A549 (cell line): Measurements from ENCODE around the gene ZNF595. TPM values are rescaled to one million over a fixed set of nuclear protein-coding genes. Genes with fewer than 3 reads are reported as not detected.

Experiments used
- ATAC-seq, 2 experiments: fragments of 200-7000 bp in 1 of 2; fragments of >200 bp in 1 of 2; cut with Nextera tagmentation in 1 of 2; cut with Tn5 transposase in 1 of 2; 3 replicates each; pipeline versions ENCODE4 v1.8.0 to v1.9.1; 2018 to 2020; ENCODE audit warnings: mild to moderate bottlenecking in 1 of 2, moderate library complexity in 1 of 2
- CTCF ChIA-PET: fragments of 300-600 bp; sonication (Branson Sonifier 250); formaldehyde crosslinking; extraction: SDS; loops from one replicate; lab custom pipeline; 2021; ENCODE audit warnings: antibody characterized with exemption, inconsistent platforms; lab: Yijun Ruan, JAX
- POLR2A ChIA-PET: fragments of 350-600 bp; formaldehyde crosslinking; extraction: SDS; loops from one replicate; lab custom pipeline; 2021; ENCODE audit warnings: antibody characterized with exemption, inconsistent platforms; lab: Yijun Ruan, JAX
- DNase-seq, 2 experiments: peaks; one replicate each; pipeline versions ENCODE4 v3.0.0 to v3.0.0-alpha.2; 2011 to 2016; ENCODE audit warnings: low read depth in 1 of 2, low spot score in 1 of 2
- FAIRE-seq: peaks from 2 replicates; lab custom pipeline; 2011; peaks lifted over from hg19 to GRCh38; lab: Jason Lieb, UNC
- H3K27ac ChIP-seq, 2 experiments: fragments of >200 bp; sonication (Bioruptor Twin); formaldehyde crosslinking; 3 replicates each; pipeline ENCODE4 v1.5.1; 2016 to 2017
- H3K4me1 ChIP-seq: fragments of >200 bp; sonication (Bioruptor Twin); formaldehyde crosslinking; 3 replicates; pipeline ENCODE4 v1.6.1; 2016
- H3K4me2 ChIP-seq: fragments of >200 bp; sonication (Bioruptor Twin); formaldehyde crosslinking; 3 replicates; pipeline ENCODE4 v1.6.1; 2016
- H3K4me3 ChIP-seq: fragments of >200 bp; sonication (Bioruptor Twin); formaldehyde crosslinking; 3 replicates; pipeline ENCODE4 v1.5.1; 2016
- H3K9me3 ChIP-seq: fragments of >200 bp; sonication (Bioruptor Twin); formaldehyde crosslinking; 3 replicates; pipeline ENCODE4 v1.6.1; 2016
- CBX8 ChIP-seq: fragments of 200-600 bp; sonication (generic); IDR thresholded peaks from 2 replicates; pipeline ENCODE4 v1.6.1; 2016
- CEBPB ChIP-seq, 2 experiments: fragments of >200 bp in 1 of 2; sonication (Bioruptor Twin) in 1 of 2; formaldehyde crosslinking in 1 of 2; IDR thresholded peaks; 2 replicates each; pipeline ENCODE4 v1.6.1; 2012 to 2016
- CHD2 ChIP-seq: fragments of 150-350 bp; IDR thresholded peaks from 2 replicates; pipeline ENCODE4 v1.6.1; 2014; ENCODE audit warnings: low read length; ENCODE audit not compliant: partially characterized antibody
- EHF ChIP-seq: fragments of 250-450 bp; sonication (Bioruptor Pico); IDR thresholded peaks from 2 replicates; pipeline ENCODE4 v1.5.0; 2020; ENCODE audit warnings: mild to moderate bottlenecking
- ESRRA ChIP-seq: fragments of 150-350 bp; IDR thresholded peaks from 2 replicates; pipeline ENCODE4 v1.6.1; 2014; ENCODE audit warnings: mild to moderate bottlenecking, low read length, borderline replicate concordance
- FOSL2 ChIP-seq, 2 experiments: fragments of 450-650 bp in 1 of 2; fragments of >200 bp in 1 of 2; sonication (Bioruptor Twin) in 1 of 2; formaldehyde crosslinking; IDR thresholded peaks; 2 replicates each; pipeline versions ENCODE4 v1.5.0 to v1.6.1; 2016 to 2020; ENCODE audit warnings: mild to moderate bottlenecking in 1 of 2, moderate library complexity in 1 of 2
- FOXS1 ChIP-seq: fragments of 250-450 bp; sonication (Bioruptor Pico); IDR thresholded peaks from 2 replicates; pipeline ENCODE4 v1.5.0; 2020; ENCODE audit warnings: mild to moderate bottlenecking, moderate library complexity
- GATA3 ChIP-seq: IDR thresholded peaks from 2 replicates; pipeline ENCODE4 v1.6.1; 2012; ENCODE audit warnings: borderline replicate concordance
- HDAC2 ChIP-seq: fragments of 200-600 bp; sonication (generic); IDR thresholded peaks from 2 replicates; pipeline ENCODE4 v1.6.1; 2016
- HOXB13 ChIP-seq: fragments of 250-450 bp; sonication (Bioruptor Pico); IDR thresholded peaks from 2 replicates; pipeline ENCODE4 v1.5.0; 2020; ENCODE audit warnings: low read depth, mild to moderate bottlenecking, moderate library complexity
- KDM1A ChIP-seq: fragments of 200-600 bp; sonication (generic); IDR thresholded peaks from 2 replicates; pipeline ENCODE4 v1.6.1; 2016; ENCODE audit warnings: low read depth, mild to moderate bottlenecking
- MAZ ChIP-seq: fragments of 150-350 bp; IDR thresholded peaks from 2 replicates; pipeline ENCODE4 v1.6.1; 2014; ENCODE audit warnings: antibody characterized with exemption, low read depth, low read length, borderline replicate concordance
- MYC ChIP-seq: IDR thresholded peaks from 2 replicates; pipeline ENCODE4 v1.6.1; 2012; ENCODE audit warnings: mild to moderate bottlenecking, inconsistent platforms, low read length, improper control_type of control experiment, borderline replicate concordance
- NR3C1 ChIP-seq: fragments of >200 bp; sonication (Bioruptor Twin); formaldehyde crosslinking; IDR thresholded peaks from 3 replicates; pipeline ENCODE4 v1.6.1; 2017
- PHF8 ChIP-seq: fragments of 200-600 bp; sonication (generic); IDR thresholded peaks from 2 replicates; pipeline ENCODE4 v1.6.1; 2016; ENCODE audit warnings: low read depth, mild to moderate bottlenecking, antibody characterized with exemption, moderate library complexity, borderline replicate concordance
- POLR2A ChIP-seq: IDR thresholded peaks from 2 replicates; pipeline ENCODE4 v1.6.1; 2012; ENCODE audit warnings: mild to moderate bottlenecking, low read length
- RAD21 ChIP-seq, 2 experiments: fragments of >200 bp in 1 of 2; sonication (Bioruptor Twin) in 1 of 2; formaldehyde crosslinking in 1 of 2; IDR thresholded peaks in 1 of 2; conservative IDR thresholded peaks in 1 of 2; 2 replicates in 1 of 2; 3 replicates in 1 of 2; pipeline ENCODE4 v1.6.1; 2012 to 2018; ENCODE audit warnings: inconsistent platforms in 1 of 2
- RARB ChIP-seq: fragments of 250-450 bp; sonication (Bioruptor Pico); IDR thresholded peaks from 2 replicates; pipeline ENCODE4 v1.8.0; 2021; ENCODE audit warnings: mild to moderate bottlenecking, moderate library complexity
- SREBF2 ChIP-seq: fragments of 450-650 bp; IDR thresholded peaks from 2 replicates; pipeline ENCODE4 v1.6.1; 2014; ENCODE audit warnings: mild to moderate bottlenecking, moderate library complexity
- TFCP2L1 ChIP-seq: fragments of 250-450 bp; sonication (Bioruptor Pico); IDR thresholded peaks from 2 replicates; pipeline ENCODE4 v1.5.0; 2021; ENCODE audit warnings: mild to moderate bottlenecking
- ZC3H11A ChIP-seq: fragments of 450-650 bp; IDR thresholded peaks from 2 replicates; pipeline ENCODE4 v1.6.1; 2014; ENCODE audit warnings: antibody characterized with exemption, mild to moderate bottlenecking
- whole genome bisulfite sequencing: methylation state at CpG from one replicate; pipeline ENCODE4 v1.1.6; 2017; ENCODE audit errors: missing lambda C conversion rate; 5-methylcytosine and 5-hydroxymethylcytosine counted together
- polyA plus RNA-seq, 4 experiments: library from polyadenylated mRNA; depleted of rRNA in 3 of 4; stranded (reverse); fragments of >200 nt; fragmentation: RNase III in 1 of 4; extraction: RNeasy Plus Mini Kit Qiagen cat#74134 plus additional on column Dnase treatment in 1 of 4; gene quantifications; 2 replicates in 3 of 4; 3 replicates in 1 of 4; pipeline ENCODE4 v1.2.3, GENCODE V29; 2011 to 2017
- TF ChIP-seq, protein P1 (sequence below): IDR thresholded peaks from 2 replicates; pipeline ENCODE4 v1.6.1; 2012
- TF ChIP-seq, protein P2 (sequence below): fragments of 250-450 bp; sonication (Bioruptor Pico); IDR thresholded peaks from 2 replicates; pipeline ENCODE4 v1.5.0; 2021; ENCODE audit warnings: mild to moderate bottlenecking, moderate library complexity, borderline replicate concordance
- TF ChIP-seq, protein P3 (sequence below): IDR thresholded peaks from 2 replicates; pipeline ENCODE4 v1.6.1; 2012
- TF ChIP-seq, protein P4 (sequence below): fragments of 150-350 bp; IDR thresholded peaks from 2 replicates; pipeline ENCODE4 v1.6.1; 2014; ENCODE audit warnings: low read depth, mild to moderate bottlenecking, low read length

ZNF595 gene
- polyA plus RNA-seq, 2 of the 4 experiments (the other 2 are of a cell fraction), result 30.0 to 36.4 TPM

DNA sequence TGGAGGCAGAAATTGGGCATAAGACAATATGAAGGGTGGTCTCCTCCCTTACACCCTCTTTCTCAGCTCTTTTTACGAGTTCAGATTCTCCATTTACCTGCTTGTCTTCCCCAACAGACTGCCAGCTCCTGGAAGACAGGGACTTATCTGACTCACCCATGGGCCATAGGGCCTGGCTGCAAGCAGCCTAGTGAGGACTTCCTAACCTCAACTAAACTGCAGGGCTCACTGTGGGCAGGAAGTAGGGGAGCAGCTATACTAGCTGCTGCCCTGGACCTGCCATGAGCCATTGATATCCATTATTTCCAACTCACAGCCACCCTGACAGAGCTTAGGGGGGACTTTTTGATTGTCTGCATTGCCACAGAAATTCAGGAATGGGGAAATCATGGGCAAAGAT lies 59.6 kb downstream of the ZNF595 start:
- H3K4me2 ChIP-seq, result no peak overlapping the region
- no peak overlapping the region for H3K27ac ChIP-seq
- 0% methylated on average over 1 of the region's 1 CpG for WGBS
- H3K4me3 ChIP-seq, result no peak overlapping the region
- CTCF ChIA-PET, result no interaction called here
- ATAC-seq (no peak), DNase-seq (no peak), FAIRE-seq (no peak)
- no peaks in the 10 kb centered on the region for H3K4me1 ChIP-seq
- POLR2A ChIA-PET, result no interaction called here
- no peak for TF ChIP-seq RAD21 (conservative IDR thresholded peaks at IDR 0.05 in 1 of 2, IDR thresholded peaks at IDR 0.05 in 1 of 2)
- TF ChIP-seq KDM1A, result no peak
- TF ChIP-seq, protein P1, sequence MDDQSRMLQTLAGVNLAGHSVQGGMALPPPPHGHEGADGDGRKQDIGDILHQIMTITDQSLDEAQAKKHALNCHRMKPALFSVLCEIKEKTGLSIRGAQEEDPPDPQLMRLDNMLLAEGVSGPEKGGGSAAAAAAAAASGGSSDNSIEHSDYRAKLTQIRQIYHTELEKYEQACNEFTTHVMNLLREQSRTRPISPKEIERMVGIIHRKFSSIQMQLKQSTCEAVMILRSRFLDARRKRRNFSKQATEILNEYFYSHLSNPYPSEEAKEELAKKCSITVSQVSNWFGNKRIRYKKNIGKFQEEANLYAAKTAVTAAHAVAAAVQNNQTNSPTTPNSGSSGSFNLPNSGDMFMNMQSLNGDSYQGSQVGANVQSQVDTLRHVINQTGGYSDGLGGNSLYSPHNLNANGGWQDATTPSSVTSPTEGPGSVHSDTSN, result no peak
- TF ChIP-seq, protein P2, sequence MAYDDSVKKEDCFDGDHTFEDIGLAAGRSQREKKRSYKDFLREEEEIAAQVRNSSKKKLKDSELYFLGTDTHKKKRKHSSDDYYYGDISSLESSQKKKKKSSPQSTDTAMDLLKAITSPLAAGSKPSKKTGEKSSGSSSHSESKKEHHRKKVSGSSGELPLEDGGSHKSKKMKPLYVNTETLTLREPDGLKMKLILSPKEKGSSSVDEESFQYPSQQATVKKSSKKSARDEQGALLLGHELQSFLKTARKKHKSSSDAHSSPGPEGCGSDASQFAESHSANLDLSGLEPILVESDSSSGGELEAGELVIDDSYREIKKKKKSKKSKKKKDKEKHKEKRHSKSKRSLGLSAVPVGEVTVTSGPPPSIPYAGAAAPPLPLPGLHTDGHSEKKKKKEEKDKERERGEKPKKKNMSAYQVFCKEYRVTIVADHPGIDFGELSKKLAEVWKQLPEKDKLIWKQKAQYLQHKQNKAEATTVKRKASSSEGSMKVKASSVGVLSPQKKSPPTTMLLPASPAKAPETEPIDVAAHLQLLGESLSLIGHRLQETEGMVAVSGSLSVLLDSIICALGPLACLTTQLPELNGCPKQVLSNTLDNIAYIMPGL (CRISPR knock-in tag), result no peak
- no peak for TF ChIP-seq NR3C1
- TF ChIP-seq FOSL2 (IDR thresholded peaks at IDR 0.05), result no peak
- TF ChIP-seq FOSL2 (CRISPR knock-in tag; IDR thresholded peaks at IDR 0.05), result no peak
- TF ChIP-seq, protein P3, sequence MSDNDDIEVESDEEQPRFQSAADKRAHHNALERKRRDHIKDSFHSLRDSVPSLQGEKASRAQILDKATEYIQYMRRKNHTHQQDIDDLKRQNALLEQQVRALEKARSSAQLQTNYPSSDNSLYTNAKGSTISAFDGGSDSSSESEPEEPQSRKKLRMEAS, result no peak
- TF ChIP-seq PHF8, result no peak
- no peak for TF ChIP-seq CBX8
- TF ChIP-seq CHD2, result no peak
- no peak for TF ChIP-seq FOXS1 (CRISPR knock-in tag)
- no peak for TF ChIP-seq RARB
- no peak for TF ChIP-seq HDAC2
- no peak for TF ChIP-seq EHF (CRISPR knock-in tag)
- TF ChIP-seq HOXB13 (CRISPR knock-in tag), result no peak
- TF ChIP-seq POLR2A, result no peak
- TF ChIP-seq ZC3H11A, result no peak
- TF ChIP-seq, protein P4, sequence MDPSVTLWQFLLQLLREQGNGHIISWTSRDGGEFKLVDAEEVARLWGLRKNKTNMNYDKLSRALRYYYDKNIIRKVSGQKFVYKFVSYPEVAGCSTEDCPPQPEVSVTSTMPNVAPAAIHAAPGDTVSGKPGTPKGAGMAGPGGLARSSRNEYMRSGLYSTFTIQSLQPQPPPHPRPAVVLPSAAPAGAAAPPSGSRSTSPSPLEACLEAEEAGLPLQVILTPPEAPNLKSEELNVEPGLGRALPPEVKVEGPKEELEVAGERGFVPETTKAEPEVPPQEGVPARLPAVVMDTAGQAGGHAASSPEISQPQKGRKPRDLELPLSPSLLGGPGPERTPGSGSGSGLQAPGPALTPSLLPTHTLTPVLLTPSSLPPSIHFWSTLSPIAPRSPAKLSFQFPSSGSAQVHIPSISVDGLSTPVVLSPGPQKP, result no peak
- no peak for TF ChIP-seq TFCP2L1 (CRISPR knock-in tag)
- H3K9me3 ChIP-seq, result no peaks in the 10 kb centered on the region

DNA sequence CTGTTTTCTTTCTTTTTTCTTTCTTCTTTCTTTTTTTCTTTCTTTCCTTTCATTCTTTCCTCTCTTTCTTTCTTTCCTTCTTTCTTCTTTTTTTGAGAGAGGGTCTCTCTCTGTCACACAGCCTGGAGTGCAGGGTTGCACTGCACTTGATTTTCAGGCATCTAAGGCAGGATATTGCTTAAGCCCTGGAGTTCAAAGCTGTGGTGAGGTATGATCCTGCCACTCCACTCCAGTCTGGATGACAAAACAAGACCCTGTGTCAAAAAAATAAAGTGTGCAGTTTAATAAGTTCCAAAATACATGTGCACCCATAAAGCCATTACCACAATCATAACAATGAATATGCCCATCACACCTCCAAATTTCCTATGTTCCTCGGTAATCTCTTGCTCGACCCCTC lies 60.6 kb downstream of the ZNF595 start:
- TF ChIP-seq GATA3 (no peak), ESRRA (no peak), MAZ (no peak)
- Histone ChIP-seq H3K4me3 (no peak overlapping the region), H3K4me2 (no peak overlapping the region), H3K9me3 (no peaks in the 10 kb centered on the region), H3K4me1 (no peaks in the 10 kb centered on the region), H3K27ac (no peak overlapping the region)
- FAIRE-seq (no peak), ATAC-seq (no peak), DNase-seq (no peak)
- WGBS, result 2% methylated on average over 2 of the region's 2 CpGs
- CTCF ChIA-PET, result no interaction called here
- POLR2A ChIA-PET, result no interaction called here

DNA sequence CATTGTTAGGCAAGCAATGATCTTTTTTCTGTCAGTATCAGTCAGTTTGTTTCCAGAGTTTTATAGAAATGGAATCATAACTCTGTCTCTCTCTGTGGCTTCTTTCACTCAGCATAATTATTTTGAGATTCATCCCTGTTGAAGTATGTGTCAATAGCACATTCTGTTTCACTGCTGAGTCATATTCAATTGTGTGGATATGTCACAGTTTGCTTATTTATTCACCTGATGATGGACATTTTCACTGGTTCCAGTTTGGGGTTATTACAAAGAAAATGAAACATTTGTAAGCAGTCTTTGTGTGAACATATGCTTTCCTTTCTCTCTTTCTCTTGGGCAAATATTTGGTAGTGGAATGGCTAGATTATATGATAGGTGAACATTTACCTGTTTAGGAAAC lies 61.0 kb downstream of the ZNF595 start:
- no peak overlapping the region for H3K27ac ChIP-seq
- ATAC-seq (no peak), FAIRE-seq (no peak)
- no peak overlapping the region for H3K4me3 ChIP-seq
- TF ChIP-seq, protein P2 (CRISPR knock-in tag), result no peak
- TF ChIP-seq SREBF2, result no peak
- no peak for TF ChIP-seq CEBPB (IDR thresholded peaks at IDR 0.05)
- TF ChIP-seq GATA3, result no peak
- TF ChIP-seq MYC, result no peak
- TF ChIP-seq, all 56 proteins: peak for 0
- Histone ChIP-seq H3K4me2 (no peak overlapping the region), H3K9me3 (no peaks in the 10 kb centered on the region), H3K4me1 (no peaks in the 10 kb centered on the region)
- CTCF ChIA-PET, result no interaction called here
- no peak for DNase-seq
- POLR2A ChIA-PET, result no interaction called here
